GM12875 (cell line): ENCODE measurements around the gene PALM.

Source experiments
- H3K4me3 ChIP-seq: one replicate; pipeline ENCODE4 v1.5.1; 2011; ENCODE audit warnings: low read depth, low read length, control low read depth
- TF ChIP-seq, protein P1 (sequence below): IDR thresholded peaks from 2 replicates; pipeline ENCODE4 v1.5.1; 2011; ENCODE audit warnings: low read depth, mild to moderate bottlenecking, control low read depth, inconsistent platforms, low read length, moderate library complexity, borderline replicate concordance; ENCODE audit not compliant: insufficient read depth

PALM gene

DNA sequence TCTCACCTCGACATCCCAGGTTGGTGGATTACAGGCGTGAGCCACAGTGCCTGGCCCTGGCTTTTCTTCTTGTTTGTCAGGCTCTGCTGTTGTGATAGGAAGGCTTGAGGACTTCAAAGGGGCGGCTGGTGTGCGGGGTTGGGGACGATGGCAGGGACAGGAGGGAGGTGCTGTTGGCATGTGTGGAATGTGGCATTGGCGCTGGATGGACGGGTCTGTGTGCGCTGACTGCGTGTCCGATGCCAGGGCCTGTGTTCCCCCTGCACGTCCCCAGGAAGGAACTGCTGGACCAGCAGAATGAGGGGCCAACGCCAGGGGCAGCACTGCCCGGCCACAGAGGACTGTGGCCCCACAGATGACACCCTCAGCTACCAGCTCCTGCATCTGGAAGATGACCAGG is 75.8 kb downstream of the PALM start:
- TF ChIP-seq, protein P1, sequence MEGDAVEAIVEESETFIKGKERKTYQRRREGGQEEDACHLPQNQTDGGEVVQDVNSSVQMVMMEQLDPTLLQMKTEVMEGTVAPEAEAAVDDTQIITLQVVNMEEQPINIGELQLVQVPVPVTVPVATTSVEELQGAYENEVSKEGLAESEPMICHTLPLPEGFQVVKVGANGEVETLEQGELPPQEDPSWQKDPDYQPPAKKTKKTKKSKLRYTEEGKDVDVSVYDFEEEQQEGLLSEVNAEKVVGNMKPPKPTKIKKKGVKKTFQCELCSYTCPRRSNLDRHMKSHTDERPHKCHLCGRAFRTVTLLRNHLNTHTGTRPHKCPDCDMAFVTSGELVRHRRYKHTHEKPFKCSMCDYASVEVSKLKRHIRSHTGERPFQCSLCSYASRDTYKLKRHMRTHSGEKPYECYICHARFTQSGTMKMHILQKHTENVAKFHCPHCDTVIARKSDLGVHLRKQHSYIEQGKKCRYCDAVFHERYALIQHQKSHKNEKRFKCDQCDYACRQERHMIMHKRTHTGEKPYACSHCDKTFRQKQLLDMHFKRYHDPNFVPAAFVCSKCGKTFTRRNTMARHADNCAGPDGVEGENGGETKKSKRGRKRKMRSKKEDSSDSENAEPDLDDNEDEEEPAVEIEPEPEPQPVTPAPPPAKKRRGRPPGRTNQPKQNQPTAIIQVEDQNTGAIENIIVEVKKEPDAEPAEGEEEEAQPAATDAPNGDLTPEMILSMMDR = no peak
- no peak overlapping the region for H3K4me3 ChIP-seq

DNA sequence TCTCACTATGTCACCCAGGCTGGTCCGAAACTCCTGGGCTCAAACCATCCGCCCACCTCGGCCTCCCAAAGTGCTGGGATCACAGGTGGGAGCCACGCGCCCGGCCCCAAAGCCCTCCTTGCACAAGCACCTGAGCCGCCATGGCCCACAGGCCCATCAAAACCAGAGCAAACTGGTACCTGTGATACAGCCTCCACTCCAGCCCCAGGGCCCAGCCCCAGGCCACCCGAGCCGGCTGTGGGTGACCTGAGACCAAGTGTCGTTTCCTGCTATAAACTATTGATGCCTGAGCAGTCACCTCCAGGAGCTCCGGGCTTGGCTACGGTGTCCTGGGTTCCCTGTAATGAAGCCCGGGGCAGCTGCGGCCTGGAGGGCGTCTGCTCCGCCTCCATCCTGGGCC is 78.8 kb downstream of the PALM start:
- TF ChIP-seq, protein P1 = no peak
- H3K4me3 ChIP-seq = no peak overlapping the region

DNA sequence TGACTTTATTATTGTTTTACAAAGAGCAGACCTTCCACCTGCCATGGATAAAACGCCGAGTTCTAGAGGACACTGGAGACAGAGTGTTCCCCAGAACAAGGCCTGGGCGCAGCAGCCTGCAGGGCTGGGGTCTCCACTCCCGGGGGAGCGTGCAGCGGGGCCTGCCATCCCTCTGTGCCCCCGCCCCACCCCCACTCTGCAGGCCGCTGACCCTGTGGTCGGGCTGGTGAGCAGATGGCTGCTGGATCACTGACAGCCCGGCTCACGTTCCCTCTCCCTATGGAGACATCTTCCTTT is 79.9 kb downstream of the PALM start:
- no peak overlapping the region for H3K4me3 ChIP-seq

DNA sequence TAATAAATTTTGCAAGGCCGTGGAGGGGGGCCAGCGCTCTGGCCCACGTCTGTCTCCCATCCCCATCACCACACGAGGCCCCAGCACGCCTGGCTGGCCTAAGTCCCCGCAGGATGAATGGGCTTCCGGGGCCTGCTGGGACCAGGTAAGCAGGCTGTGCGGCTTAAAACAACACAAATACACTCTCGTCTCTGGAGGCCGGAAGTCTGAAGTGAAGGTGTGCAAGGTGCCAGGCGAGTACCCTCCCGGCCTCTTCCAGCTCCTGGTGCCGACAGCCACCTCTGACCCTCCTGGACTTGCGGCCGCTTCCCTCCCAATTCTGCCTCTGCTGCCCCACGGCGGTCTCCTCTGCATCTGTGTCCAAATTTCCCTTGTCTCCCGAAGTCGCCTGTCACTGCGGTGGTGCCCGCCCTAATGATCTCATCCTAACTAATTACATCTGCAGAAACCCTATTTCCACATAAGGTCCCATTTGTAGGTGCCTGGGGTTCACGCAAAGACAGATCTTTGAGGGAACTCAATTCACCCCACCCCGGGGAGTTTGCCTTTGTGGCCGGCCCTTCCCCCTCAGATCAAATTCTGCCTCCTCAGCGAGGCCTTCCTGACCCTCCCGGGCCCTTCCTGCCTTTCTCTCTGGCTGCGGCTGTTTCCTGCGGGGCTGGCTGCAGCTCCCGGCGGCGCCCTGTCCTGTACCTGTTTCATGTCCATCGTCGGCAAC is 80.4 kb downstream of the PALM start:
- H3K4me3 ChIP-seq = no peak overlapping the region
- TF ChIP-seq, protein P1 = no peak

More for the DNA sequence above, 79.9 kb downstream of the PALM start:
- TF ChIP-seq, protein P1 = no peak

DNA sequence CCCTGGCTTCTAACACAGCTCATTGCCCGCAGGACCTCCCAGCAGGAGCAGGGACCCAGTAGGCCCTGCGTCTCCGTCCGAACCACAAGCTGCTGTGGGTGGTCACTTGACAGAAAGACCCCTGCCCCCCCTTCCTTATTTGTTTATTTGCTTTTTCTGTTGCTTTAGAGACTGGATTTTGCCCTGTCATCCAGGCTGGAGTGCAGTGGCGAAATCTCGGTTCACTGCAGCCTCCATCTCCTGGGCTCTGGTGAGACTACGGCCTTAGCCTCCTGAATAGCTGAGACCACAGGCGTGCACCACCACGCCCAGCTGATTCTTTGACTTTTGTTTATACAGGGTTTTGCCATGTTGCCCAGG is 80.9 kb downstream of the PALM start:
- TF ChIP-seq, protein P1 = no peak
- H3K4me3 ChIP-seq = no peak overlapping the region

DNA sequence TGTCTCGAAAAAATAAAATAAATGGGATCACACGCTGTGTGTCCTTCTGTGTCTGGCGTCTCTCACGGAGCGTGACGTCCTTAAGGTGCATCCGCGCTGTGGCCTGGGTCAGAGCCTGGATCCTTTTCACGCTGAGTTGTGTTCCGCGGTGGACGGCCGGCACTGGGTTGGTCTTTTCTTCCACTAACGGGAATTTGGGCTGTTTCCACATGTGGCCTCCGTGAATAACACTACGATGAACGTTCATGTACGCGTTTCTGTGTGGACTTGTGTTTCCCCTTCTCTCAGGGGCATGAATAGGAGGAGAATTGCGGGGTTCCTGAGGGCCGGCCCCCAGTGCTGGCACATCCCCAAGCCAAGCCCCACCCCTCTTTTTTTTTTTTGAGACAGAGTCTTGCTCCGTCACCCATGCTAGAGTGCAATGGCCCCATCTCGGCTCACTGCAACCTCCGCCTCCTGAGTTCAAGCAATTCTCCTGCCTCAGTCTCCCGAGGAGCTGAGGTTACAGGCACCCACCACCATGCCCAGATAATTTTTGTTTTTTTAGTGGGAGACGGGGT is 82.4 kb downstream of the PALM start:
- H3K4me3 ChIP-seq = no peak overlapping the region

More for the DNA sequence above, 82.4 kb downstream of the PALM start:
- TF ChIP-seq, protein P1 = no peak
